ENCODE measurements around the gene PPFIA1. TPM values are rescaled to one million over a fixed set of nuclear protein-coding genes. Genes with fewer than 3 reads are reported as not detected.
"Not testable (repeated sequence)": the region's sequence is repeated elsewhere in the genome, so short reads cannot be mapped to it uniquely, and the experiment has no call there.

Gene PPFIA1
- total and polyA plus RNA-seq, 10 of the 15 experiments (the other 5 are each of a cell fraction or from before 2014, with no cell fraction given): 5.2 to 26.2 (median 15.8) TPM

DNA sequence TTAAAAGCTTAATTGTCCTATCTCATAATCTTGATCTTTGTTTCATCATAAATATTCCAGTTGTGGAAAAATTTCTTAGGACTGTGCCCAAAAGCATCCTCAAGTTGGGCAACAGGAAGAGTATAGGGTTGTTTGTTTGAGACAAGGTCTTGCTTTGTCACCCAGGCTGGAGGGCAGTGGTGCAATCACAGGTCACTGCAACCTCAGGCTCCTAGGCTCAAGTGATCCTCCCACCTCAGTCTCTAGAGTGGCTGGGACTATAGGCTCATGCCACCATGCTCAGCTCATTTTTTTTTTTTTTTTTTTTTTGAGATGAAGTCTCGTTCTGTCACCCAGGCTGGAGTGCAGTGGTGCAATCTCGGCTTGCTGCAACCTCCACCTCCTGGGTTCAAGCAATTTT lies 11.4 kb upstream of the PPFIA1 start:
- FAIRE-seq; DNase-seq (ENCODE audit: low read depth, low spot score); H3K27me3 ChIP-seq (replicated peaks in 1 of 2; ENCODE audit: control insufficient read depth in 2 of 2, insufficient read depth in 2 of 2, low read length in 1 of 2); POLR2A ChIA-PET; ATAC-seq; intact Hi-C loops (cut with micrococcal nuclease; ENCODE audit: unreplicated experiment); CTCF ChIA-PET; BruUV-seq (replicated peaks); H3K9me3 ChIP-seq (replicated peaks; ENCODE audit: control insufficient read depth, insufficient read depth, low read length); SMC1A ChIA-PET (ENCODE audit: uncharacterized antibody, unreplicated experiment); H2AFZ ChIP-seq (ENCODE audit: control insufficient read depth, low read depth, low read length); H3K79me2 ChIP-seq (ENCODE audit: control insufficient read depth, insufficient read depth, low read length); H3K4me2 ChIP-seq (ENCODE audit: control insufficient read depth, insufficient read depth); H3K9ac ChIP-seq (ENCODE audit: control insufficient read depth, insufficient read depth, low read length); in situ Hi-C loops (cut with MboI); H3K4me1 ChIP-seq (ENCODE audit: control insufficient read depth, insufficient read depth, low read length); H4K20me1 ChIP-seq (ENCODE audit: control insufficient read depth, insufficient read depth); H3K27ac ChIP-seq (ENCODE audit: control insufficient read depth, insufficient read depth); H3K4me3 ChIP-seq; H3K36me3 ChIP-seq (ENCODE audit: control insufficient read depth in 2 of 2, insufficient read depth in 2 of 2, low read length in 1 of 2); RAD21 ChIA-PET (ENCODE audit: unreplicated experiment): not testable (repeated sequence)
- WGBS (ENCODE audit: insufficient coverage, insufficient replicate concordance, low lambda C conversion rate, missing lambda C conversion rate): 0% methylated on average over 1 of the region's 2 CpGs

- POLR2A ChIA-PET: no interaction called here
- BruUV-seq (replicated peaks): no TSS peak
- H3K9ac ChIP-seq (ENCODE audit: control insufficient read depth, insufficient read depth, low read length): no peak overlapping the region
- RAD21 ChIA-PET (ENCODE audit: unreplicated experiment): no interaction called here
- SMC1A ChIA-PET (ENCODE audit: uncharacterized antibody, unreplicated experiment): no interaction called here
- in situ Hi-C loops (cut with MboI) (no loop called here), intact Hi-C loops (cut with micrococcal nuclease; ENCODE audit: unreplicated experiment) (no loop called here)
- no peaks in the 10 kb centered on the region for H3K9me3 ChIP-seq (replicated peaks; ENCODE audit: control insufficient read depth, insufficient read depth, low read length)
- H3K4me1 ChIP-seq (ENCODE audit: control insufficient read depth, insufficient read depth, low read length): peaks cover 5% of the 10 kb centered on the region; the same call in 1 of the 2 replicates
- FAIRE-seq (no peak), ATAC-seq (no peak), DNase-seq (ENCODE audit: low read depth, low spot score) (no peak)
- no peaks in the 10 kb centered on the region for H3K36me3 ChIP-seq (ENCODE audit: control insufficient read depth in 2 of 2, insufficient read depth in 2 of 2, low read length in 1 of 2)
- CTCF ChIA-PET: no interaction called here
- H3K4me2 ChIP-seq (ENCODE audit: control insufficient read depth, insufficient read depth): no peak overlapping the region
- no peak overlapping the region for H3K27ac ChIP-seq (ENCODE audit: control insufficient read depth, insufficient read depth)
- 45% methylated on average over 6 of the region's 6 CpGs for WGBS (ENCODE audit: insufficient coverage, insufficient replicate concordance, low lambda C conversion rate, missing lambda C conversion rate)
- H3K79me2 ChIP-seq (ENCODE audit: control insufficient read depth, insufficient read depth, low read length): no peaks in the 10 kb centered on the region
- no peak overlapping the region for H3K4me3 ChIP-seq
- H4K20me1 ChIP-seq (ENCODE audit: control insufficient read depth, insufficient read depth): no peaks in the 10 kb centered on the region
- no peaks in the 10 kb centered on the region for H3K27me3 ChIP-seq (replicated peaks in 1 of 2; ENCODE audit: control insufficient read depth in 2 of 2, insufficient read depth in 2 of 2, low read length in 1 of 2)
- H2AFZ ChIP-seq (ENCODE audit: control insufficient read depth, low read depth, low read length): no peak overlapping the region
- TF ChIP-seq SP1 (IDR thresholded peaks at IDR 0.05; ENCODE audit: low read depth, low read length): no peak
- TF ChIP-seq, protein P1, sequence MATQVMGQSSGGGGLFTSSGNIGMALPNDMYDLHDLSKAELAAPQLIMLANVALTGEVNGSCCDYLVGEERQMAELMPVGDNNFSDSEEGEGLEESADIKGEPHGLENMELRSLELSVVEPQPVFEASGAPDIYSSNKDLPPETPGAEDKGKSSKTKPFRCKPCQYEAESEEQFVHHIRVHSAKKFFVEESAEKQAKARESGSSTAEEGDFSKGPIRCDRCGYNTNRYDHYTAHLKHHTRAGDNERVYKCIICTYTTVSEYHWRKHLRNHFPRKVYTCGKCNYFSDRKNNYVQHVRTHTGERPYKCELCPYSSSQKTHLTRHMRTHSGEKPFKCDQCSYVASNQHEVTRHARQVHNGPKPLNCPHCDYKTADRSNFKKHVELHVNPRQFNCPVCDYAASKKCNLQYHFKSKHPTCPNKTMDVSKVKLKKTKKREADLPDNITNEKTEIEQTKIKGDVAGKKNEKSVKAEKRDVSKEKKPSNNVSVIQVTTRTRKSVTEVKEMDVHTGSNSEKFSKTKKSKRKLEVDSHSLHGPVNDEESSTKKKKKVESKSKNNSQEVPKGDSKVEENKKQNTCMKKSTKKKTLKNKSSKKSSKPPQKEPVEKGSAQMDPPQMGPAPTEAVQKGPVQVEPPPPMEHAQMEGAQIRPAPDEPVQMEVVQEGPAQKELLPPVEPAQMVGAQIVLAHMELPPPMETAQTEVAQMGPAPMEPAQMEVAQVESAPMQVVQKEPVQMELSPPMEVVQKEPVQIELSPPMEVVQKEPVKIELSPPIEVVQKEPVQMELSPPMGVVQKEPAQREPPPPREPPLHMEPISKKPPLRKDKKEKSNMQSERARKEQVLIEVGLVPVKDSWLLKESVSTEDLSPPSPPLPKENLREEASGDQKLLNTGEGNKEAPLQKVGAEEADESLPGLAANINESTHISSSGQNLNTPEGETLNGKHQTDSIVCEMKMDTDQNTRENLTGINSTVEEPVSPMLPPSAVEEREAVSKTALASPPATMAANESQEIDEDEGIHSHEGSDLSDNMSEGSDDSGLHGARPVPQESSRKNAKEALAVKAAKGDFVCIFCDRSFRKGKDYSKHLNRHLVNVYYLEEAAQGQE (IDR thresholded peaks at IDR 0.05; ENCODE audit: low read depth, low read length): no peak
- TF ChIP-seq ZNF217 (IDR thresholded peaks at IDR 0.05): no peak
- TF ChIP-seq, protein P2, sequence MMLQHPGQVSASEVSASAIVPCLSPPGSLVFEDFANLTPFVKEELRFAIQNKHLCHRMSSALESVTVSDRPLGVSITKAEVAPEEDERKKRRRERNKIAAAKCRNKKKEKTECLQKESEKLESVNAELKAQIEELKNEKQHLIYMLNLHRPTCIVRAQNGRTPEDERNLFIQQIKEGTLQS (IDR thresholded peaks at IDR 0.05; ENCODE audit: borderline replicate concordance, extremely low read depth, low read depth, low read length): no peak
- no peak for TF ChIP-seq NR2C2 (IDR thresholded peaks at IDR 0.05; ENCODE audit: borderline replicate concordance, control insufficient read depth, insufficient read length, low read depth)
- TF ChIP-seq NR2F1 (conservative IDR thresholded peaks at IDR 0.05): no peak
- no peak for TF ChIP-seq SKIL (IDR thresholded peaks at IDR 0.05; ENCODE audit: low read depth, poor library complexity, severe bottlenecking)
- no peak for TF ChIP-seq POU2F2 (IDR thresholded peaks at IDR 0.05; ENCODE audit: borderline replicate concordance, low read depth, low read length)
- no peak for TF ChIP-seq NFYB (IDR thresholded peaks at IDR 0.05; ENCODE audit: insufficient read depth, low read depth, low read length)
- no peak for TF ChIP-seq EGR1 (IDR thresholded peaks at IDR 0.05; ENCODE audit: borderline replicate concordance in 1 of 2, low read depth in 2 of 2, low read length in 2 of 2)
- TF ChIP-seq IKZF1 (conservative IDR thresholded peaks at IDR 0.05): no peak
- TF ChIP-seq HDAC2 (IDR thresholded peaks at IDR 0.05): no peak
- no peak for TF ChIP-seq FOXK2 (IDR thresholded peaks at IDR 0.05)
These were observed 7.5 kb upstream of the PPFIA1 start for GRCh38 chr11:70262951-70263350.

Data from GM12878 (cell line).